B cell (primary cell): Measurements from ENCODE around the gene ACHE. TPM values are rescaled to one million over a fixed set of nuclear protein-coding genes. Genes with fewer than 3 reads are reported as not detected.
A peak's percentile ranks its signal among the peaks of the same experiment; 100 is the strongest.

ENCODE experiments used
- ATAC-seq: fragments of 200-7000 bp; cut with Tn5 transposase; one replicate; pipeline ENCODE4 v1.10.0; 2021; ENCODE audit warnings: low read depth, mild to moderate bottlenecking, moderate number of reproducible peaks, moderate library complexity
- CTCF ChIA-PET: fragments of 350-600 bp; sonication (Branson Sonifier 250); formaldehyde crosslinking; loops from one replicate; lab custom pipeline; 2021; ENCODE audit warnings: antibody characterized with exemption, inconsistent platforms; lab: Charles Lee
- POLR2A ChIA-PET: fragments of 350-600 bp; sonication (Branson Sonifier 250); formaldehyde crosslinking; loops from one replicate; lab custom pipeline; 2021; ENCODE audit warnings: antibody characterized with exemption; lab: Charles Lee
- DNase-seq: peaks from one replicate; pipeline ENCODE4 v3.0.0; 2013
- H2AFZ ChIP-seq: 2 replicates; pipeline ENCODE4 v1.6.1; 2012; ENCODE audit warnings: mild to moderate bottlenecking, low read depth, low read length; ENCODE audit not compliant: insufficient read depth, poor library complexity, severe bottlenecking
- H3K27ac ChIP-seq, 2 donors: 1 replicate in 1 of 2; 2 replicates in 1 of 2; pipeline ENCODE4 v1.5.1; 2012 to 2013; ENCODE audit warnings: low read length in 2 of 2, mild to moderate bottlenecking in 2 of 2, moderate library complexity in 1 of 2
- H3K27me3 ChIP-seq, 4 experiments: fragments of 200-600 bp in 1 of 4; sonication (generic) in 1 of 4; replicated peaks in 1 of 4; 1 replicate in 2 of 4; 2 replicates in 2 of 4; pipeline versions ENCODE4 v1.6.1 to v1.7.0; 2013 to 2016; ENCODE audit warnings: low read length in 3 of 4, mild to moderate bottlenecking in 2 of 4, mixed read lengths in 1 of 4, moderate library complexity in 1 of 4; ENCODE audit not compliant: insufficient read depth in 4 of 4, control insufficient read depth in 3 of 4; ENCODE audit errors: control extremely low read depth in 1 of 4
- H3K36me3 ChIP-seq, 2 experiments: replicated peaks in 1 of 2; 1 replicate in 1 of 2; 2 replicates in 1 of 2; pipeline versions ENCODE4 v1.6.1 to v1.7.1; 2013; ENCODE audit warnings: low read length in 1 of 2; ENCODE audit not compliant: insufficient read depth in 2 of 2, control insufficient read depth in 1 of 2; ENCODE audit errors: control extremely low read depth in 1 of 2, extremely low read depth in 1 of 2
- H3K4me1 ChIP-seq, 2 donors: fragments of 200-600 bp in 1 of 2; sonication (generic) in 1 of 2; 1 replicate in 1 of 2; 2 replicates in 1 of 2; pipeline versions ENCODE4 v1.5.1 to v1.6.1; 2013 to 2017; ENCODE audit warnings: low read length in 2 of 2; ENCODE audit not compliant: control insufficient read depth in 2 of 2, insufficient read depth in 2 of 2
- H3K4me2 ChIP-seq: replicated peaks from 2 replicates; pipeline ENCODE3; 2012; ENCODE audit warnings: mild to moderate bottlenecking, low read depth, low read length; ENCODE audit not compliant: poor library complexity, severe bottlenecking
- H3K4me3 ChIP-seq, 5 experiments: fragments of 200-600 bp in 1 of 5; sonication (generic) in 1 of 5; 1 replicate in 3 of 5; 2 replicates in 2 of 5; pipeline versions ENCODE4 v1.5.1 to v1.7.0; 2011 to 2016; ENCODE audit warnings: low read length in 4 of 5, mild to moderate bottlenecking in 4 of 5, low read depth in 2 of 5, control low read depth in 1 of 5, moderate library complexity in 1 of 5; ENCODE audit not compliant: insufficient read depth in 1 of 5; ENCODE audit errors: control extremely low read depth in 1 of 5, extremely low read depth in 1 of 5
- H3K79me2 ChIP-seq: fragments of 200-600 bp; sonication (generic); one replicate; pipeline ENCODE4 v1.6.0; 2016; ENCODE audit warnings: low read length; ENCODE audit not compliant: control insufficient read depth, insufficient read depth
- H3K9ac ChIP-seq: fragments of 200-600 bp; sonication (generic); 2 replicates; pipeline ENCODE4 v1.6.1; 2017; ENCODE audit warnings: mild to moderate bottlenecking, low read length, moderate library complexity
- H3K9me3 ChIP-seq, 3 donors: one replicate each; pipeline versions ENCODE4 v1.6.1 to v1.7.1; 2013; ENCODE audit warnings: low read length in 2 of 3; ENCODE audit not compliant: control insufficient read depth in 2 of 3, insufficient read depth in 1 of 3; ENCODE audit errors: control extremely low read depth in 1 of 3
- H4K20me1 ChIP-seq: 2 replicates; pipeline ENCODE4 v1.6.0; 2012; ENCODE audit warnings: mild to moderate bottlenecking, low read length; ENCODE audit not compliant: insufficient read depth, control insufficient read depth, poor library complexity, severe bottlenecking
- H3K27ac Mint-ChIP-seq: one replicate; pipeline ENCODE4 v1.8.0; 2021; ENCODE audit warnings: mixed read lengths
- H3K27me3 Mint-ChIP-seq: one replicate; pipeline ENCODE4 v1.8.0; 2021; ENCODE audit warnings: mixed read lengths
- H3K4me1 Mint-ChIP-seq: one replicate; pipeline ENCODE4 v1.8.0; 2021; ENCODE audit warnings: mixed read lengths
- H3K4me3 Mint-ChIP-seq: one replicate; pipeline ENCODE4 v1.8.0; 2021; ENCODE audit warnings: mixed read lengths
- H3K9me3 Mint-ChIP-seq: one replicate; pipeline ENCODE4 v1.8.0; 2022; ENCODE audit warnings: mixed read lengths; ENCODE audit not compliant: insufficient read depth
- CTCF ChIP-seq: fragments of 200-600 bp; IDR thresholded peaks from one replicate; pipeline ENCODE4 v1.8.0; 2022; ENCODE audit warnings: antibody characterized with exemption, mild to moderate bottlenecking
- EZH2 ChIP-seq: IDR thresholded peaks from 2 replicates; pipeline ENCODE4 v1.6.1; 2012; ENCODE audit warnings: borderline replicate concordance, low read depth, mild to moderate bottlenecking, moderate library complexity, low read length; ENCODE audit not compliant: insufficient read depth, poor library complexity, severe bottlenecking
- whole genome bisulfite sequencing: methylation state at CpG from one replicate; pipeline ENCODE4 v1.1.5; 2013; ENCODE audit warnings: missing lambda C conversion rate; ENCODE audit not compliant: insufficient coverage; 5-methylcytosine and 5-hydroxymethylcytosine counted together
- intact Hi-C: fragments of 100-400 bp; cut with micrococcal nuclease; formaldehyde crosslinking; loops from one replicate; pipeline ENCODE4 v1.10.0; 2022
- polyA plus RNA-seq: library from polyadenylated mRNA; depleted of rRNA; stranded (reverse); fragments of >200 nt; gene quantifications from 2 replicates; pipeline ENCODE4 v1.2.3, GENCODE V29; 2012
- total RNA-seq, 2 donors: library from RNA; stranded (reverse); fragments of 120-200 nt in 1 of 2; gene quantifications; 1 replicate in 1 of 2; 2 replicates in 1 of 2; pipeline versions ENCODE4 v1.2.3 to v1.2.4, GENCODE V29; 2013 to 2022

Gene ACHE
- total and polyA plus RNA-seq, 2 donors (not counting 1 experiment from before 2014, with no cell fraction given): 0.13 to 0.15 TPM

GRCh38 chr7:100865372-100865911 lies 30.2 kb downstream of the ACHE start:
- H4K20me1 ChIP-seq: no peaks in the 10 kb centered on the region
- Mint-ChIP-seq H3K4me3 (peak overlapping the region; percentile 59), H3K27ac (peak overlapping the region; percentile 26), H3K27me3 (no peaks in the 10 kb centered on the region), H3K4me1 (peaks cover 24% of the 10 kb centered on the region), H3K9me3 (no peaks in the 10 kb centered on the region)
- TF ChIP-seq EZH2 (no peak), CTCF (no peak)
- DNase-seq (no peak), ATAC-seq (no peak)
- peak overlapping the region; percentile 96 for H3K4me2 ChIP-seq
- peak overlapping the region in 4 of 5 experiments; percentile 47 to 75 (median 58) for H3K4me3 ChIP-seq
- peaks cover 5% of the 10 kb centered on the region for H3K79me2 ChIP-seq
- H3K9me3 ChIP-seq: peaks cover 0 to 4% (median 0%) of the 10 kb centered on the region in 3 donors
- H3K4me1 ChIP-seq: peaks cover 21 to 28% of the 10 kb centered on the region in 2 donors
- CTCF ChIA-PET: no interaction called here
- peak overlapping the region; percentile 74 for H2AFZ ChIP-seq
- H3K27ac ChIP-seq: peak overlapping the region in 1 of 2 donors; percentile 34
- 54% methylated on average over 15 of the region's 17 CpGs for WGBS
- intact Hi-C loops: no loop called here
- POLR2A ChIA-PET: interaction anchor here (1.1 kb wide), 1 partner anchor 12 kb away, joined by 3 read pairs; the partner anchor contains the start of gene SLC12A9
- H3K36me3 ChIP-seq: peaks cover 0 to 36% of the 10 kb centered on the region in 2 experiments
- peak overlapping the region; percentile 81 for H3K9ac ChIP-seq
- no peaks in the 10 kb centered on the region for H3K27me3 ChIP-seq

GRCh38 chr7:100864263-100864845 lies 31.3 kb downstream of the ACHE start:
- Mint-ChIP-seq H3K9me3 (no peaks in the 10 kb centered on the region), H3K27ac (no peak overlapping the region), H3K27me3 (no peaks in the 10 kb centered on the region), H3K4me3 (no peak overlapping the region), H3K4me1 (peaks cover 24% of the 10 kb centered on the region)
- Histone ChIP-seq H3K4me2 (no peak overlapping the region), H3K4me3 (no peak overlapping the region), H3K36me3 (peaks cover 0 to 47% of the 10 kb centered on the region in 2 experiments), H2AFZ (no peak overlapping the region), H3K27ac (no peak overlapping the region), H3K9me3 (peaks cover 0 to 4% (median 0%) of the 10 kb centered on the region in 3 donors), H3K27me3 (no peaks in the 10 kb centered on the region), H3K4me1 (peaks cover 21 to 28% of the 10 kb centered on the region in 2 donors), H3K9ac (no peak overlapping the region), H4K20me1 (peaks cover 8% of the 10 kb centered on the region), H3K79me2 (peaks cover 5% of the 10 kb centered on the region)
- TF ChIP-seq CTCF: no peak
- no peak for TF ChIP-seq EZH2
- 85% methylated on average over 6 of the region's 12 CpGs for WGBS
- POLR2A ChIA-PET: interaction anchor here (0.7 to 1.1 kb wide), 2 partner anchors 11 to 421 kb away, joined by 3 to 5 read pairs; partner anchors contain the start of gene SLC12A9
- ATAC-seq: no peak
- DNase-seq: no peak
- intact Hi-C loops: no loop called here
- CTCF ChIA-PET: no interaction called here
